GM18870 (cell line): ENCODE measurements around the gene UVRAG.

ENCODE experiments used
- ATAC-seq: cut with Tn5 transposase; IDR thresholded peaks from one replicate; pipeline ENCODE4 v1.9.1; 2021; ENCODE audit warnings: moderate library complexity; ENCODE audit not compliant: unreplicated experiment

Gene UVRAG

DNA sequence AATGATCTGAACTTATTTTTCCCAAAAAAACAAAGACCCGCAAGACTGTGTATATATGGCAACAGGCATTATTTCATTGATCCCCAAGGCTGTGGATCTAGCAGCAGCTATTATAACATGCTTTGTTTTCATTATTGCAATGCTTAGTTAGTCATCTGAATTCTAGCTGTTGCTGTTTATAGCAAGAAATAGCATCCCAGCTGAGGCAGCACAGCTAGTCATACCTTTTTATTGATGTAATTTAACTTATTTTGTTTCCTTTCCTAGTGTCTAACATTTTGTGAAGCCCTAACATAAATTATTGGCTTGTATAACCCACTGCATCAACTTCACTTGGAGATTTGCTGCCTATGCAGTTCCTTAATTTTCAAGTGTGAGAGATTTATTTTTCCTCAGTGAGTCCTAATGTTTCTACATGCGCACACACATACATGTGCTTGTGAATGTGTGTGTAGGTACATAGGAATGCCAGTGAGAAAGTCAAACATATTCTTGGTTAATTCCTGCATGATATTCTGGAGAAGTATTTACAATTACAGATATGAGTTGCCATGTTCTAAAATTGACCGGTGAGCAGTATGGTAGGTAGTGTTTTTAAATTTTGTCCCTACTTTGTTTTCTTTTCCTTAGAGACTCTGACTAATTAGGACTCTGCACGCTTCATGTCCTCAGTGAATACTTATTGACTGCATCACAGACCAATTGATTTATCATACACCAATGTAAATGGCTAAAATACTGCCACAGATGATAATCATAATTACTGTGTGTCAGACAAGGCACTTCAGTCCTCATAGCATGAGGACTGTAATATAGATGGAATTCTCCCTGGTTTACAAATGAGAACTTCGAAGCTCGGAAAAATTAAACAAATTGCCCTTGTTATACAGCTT, 272.0 kb downstream of the UVRAG start:
- ATAC-seq = no peak

DNA sequence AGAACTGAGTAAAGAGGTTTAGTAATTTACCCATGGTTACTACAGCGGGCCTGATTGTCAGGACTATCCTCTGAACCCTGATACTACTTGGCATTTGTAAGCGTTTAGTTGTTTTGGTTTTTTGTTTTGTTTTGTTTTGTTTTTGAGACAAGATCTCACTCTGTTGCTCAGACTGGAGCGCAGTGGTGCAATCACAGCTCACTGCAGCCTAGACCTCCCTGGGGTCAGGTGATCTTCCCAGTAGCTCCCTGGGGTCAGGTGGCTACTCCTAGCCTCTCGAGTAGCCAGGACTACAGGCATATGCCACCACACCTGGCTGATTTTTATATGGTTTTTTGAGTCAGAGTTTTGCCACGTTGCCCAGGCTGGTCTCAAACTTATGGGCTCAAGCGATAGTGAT, 272.7 kb downstream of the UVRAG start:
- ATAC-seq = no peak

DNA sequence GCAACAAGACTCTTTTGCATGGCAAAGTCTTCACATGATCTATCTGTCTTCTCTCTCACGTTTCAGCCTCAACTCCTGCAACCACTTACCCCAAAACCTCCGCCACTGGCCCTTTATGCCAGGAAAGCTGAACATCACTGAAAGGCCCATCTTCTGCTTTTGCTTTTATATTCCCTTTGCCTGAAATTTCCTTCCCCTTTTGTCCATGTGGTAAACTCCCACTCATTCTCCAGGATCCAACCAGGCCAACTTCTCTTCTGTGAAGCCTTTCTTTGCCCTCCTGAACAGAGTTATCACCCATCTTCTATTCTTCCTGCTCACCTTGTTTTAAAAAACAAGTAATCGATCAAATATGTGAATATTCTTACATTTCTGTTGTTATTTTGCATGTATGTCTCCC, 273.5 kb downstream of the UVRAG start:
- ATAC-seq = no peak

DNA sequence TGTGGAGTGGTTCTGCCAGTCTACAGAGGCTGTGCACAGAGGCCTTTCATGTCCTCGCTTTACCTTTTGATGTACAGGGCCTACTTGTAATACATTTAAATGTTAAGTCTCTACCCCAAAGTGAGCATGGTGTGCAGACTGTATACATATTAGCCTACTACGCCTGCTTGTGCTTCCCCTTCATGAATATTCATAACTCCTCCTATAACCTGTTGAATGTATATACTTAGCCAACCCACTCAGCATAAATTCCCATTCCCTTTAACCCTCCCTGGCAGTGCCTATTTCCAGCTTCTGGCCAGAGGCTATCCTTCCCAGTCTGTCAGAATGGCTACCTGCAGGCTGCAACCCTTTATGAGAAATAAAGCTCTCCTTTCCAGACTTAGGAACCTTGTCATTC, 275.2 kb downstream of the UVRAG start:
- no peak for ATAC-seq

DNA sequence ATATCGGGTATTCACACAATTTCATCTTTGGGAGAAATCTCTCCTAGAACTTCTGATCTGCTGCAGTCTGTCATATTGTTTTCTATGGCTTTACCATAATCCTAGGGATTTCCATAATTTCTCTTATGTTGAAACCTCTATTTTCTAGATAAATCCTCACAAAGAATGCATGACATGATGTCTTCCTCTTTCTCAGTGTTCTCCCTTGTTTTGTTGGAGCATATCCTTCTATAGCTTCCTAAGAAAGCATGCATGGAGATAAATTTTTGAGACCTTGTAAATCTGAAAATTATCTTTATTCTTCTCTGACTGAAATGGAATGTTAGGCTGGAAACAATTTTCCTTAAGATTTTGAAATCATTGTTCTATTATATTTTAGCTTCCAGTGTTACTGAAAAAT, 275.8 kb downstream of the UVRAG start:
- ATAC-seq = no peak

DNA sequence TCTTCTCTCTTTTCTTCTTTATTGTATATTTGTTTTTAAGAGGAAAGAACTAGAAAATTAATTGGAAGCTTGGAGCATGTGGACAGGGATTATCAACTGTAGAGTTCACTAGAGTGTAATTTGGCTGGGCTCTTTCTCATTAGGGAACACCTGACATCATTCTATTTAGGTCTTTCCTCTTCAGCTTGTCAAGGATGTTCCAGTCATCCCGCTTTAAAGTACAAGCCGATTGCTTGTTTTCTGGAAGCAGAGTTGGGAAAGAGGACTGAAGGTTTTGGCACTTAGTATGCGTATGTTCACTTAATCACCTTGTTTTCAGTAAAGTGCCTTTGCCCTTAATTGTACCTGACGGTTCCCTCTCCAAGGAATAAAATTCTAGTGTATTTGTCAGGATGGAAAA, 279.7 kb downstream of the UVRAG start:
- ATAC-seq = no peak

DNA sequence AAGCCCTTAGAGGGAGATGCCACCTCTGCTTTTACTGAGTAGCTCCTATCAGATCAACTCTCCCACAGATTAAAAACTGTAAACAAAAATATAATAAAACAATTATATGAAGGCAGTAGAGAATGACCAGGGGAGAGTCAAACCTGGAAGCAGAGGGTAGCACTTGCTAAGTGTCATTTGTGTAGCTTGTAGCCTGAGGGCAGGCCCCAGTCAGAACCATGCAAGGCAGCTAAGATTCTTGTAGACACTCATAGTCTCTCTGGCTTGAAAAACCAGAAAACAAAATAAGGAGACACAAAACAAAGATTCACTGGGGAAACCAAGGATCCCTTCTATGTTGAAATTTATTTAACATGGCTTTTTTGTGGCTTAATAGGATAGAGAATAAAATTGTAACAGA, 280.9 kb downstream of the UVRAG start:
- no peak for ATAC-seq

DNA sequence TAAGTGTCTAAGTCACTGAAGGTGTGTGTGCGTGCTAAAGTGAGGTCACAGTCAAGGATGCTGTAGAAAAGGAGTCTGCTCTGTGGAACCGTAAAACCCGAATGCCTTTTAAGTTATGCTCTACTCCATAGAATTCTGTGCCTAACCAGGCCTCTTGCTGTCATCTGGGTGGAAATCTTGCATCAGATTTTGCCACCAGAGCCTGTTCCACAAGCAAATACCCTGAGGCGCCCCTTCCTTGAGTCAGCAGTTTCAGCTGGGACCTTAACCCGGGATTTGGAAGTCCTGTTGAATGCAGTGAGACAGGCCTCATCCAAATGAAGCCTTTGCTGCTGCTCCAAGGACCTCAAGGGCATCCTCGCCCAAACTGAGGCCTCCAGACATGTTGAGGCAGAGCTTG, 281.5 kb downstream of the UVRAG start:
- ATAC-seq = no peak

DNA sequence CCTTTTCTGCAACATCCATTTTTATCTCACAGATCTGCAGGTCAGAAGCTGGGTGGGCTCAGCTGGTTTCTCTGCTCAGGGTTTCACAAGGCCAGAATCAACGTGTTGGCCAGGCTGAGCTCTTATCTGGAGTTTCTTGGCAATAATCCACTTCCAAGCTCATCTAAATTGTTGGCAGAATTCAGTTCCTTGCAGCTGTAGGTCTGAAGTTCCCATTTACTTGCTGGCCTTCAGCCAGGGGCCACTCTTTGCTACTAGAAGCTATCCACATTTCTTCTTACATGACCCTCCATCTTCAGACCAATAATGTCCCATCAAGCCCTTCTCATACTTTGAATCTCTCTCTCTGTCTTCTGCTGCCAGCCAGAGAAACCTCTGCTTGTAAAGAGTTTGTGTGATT, 287.8 kb downstream of the UVRAG start:
- no peak for ATAC-seq

DNA sequence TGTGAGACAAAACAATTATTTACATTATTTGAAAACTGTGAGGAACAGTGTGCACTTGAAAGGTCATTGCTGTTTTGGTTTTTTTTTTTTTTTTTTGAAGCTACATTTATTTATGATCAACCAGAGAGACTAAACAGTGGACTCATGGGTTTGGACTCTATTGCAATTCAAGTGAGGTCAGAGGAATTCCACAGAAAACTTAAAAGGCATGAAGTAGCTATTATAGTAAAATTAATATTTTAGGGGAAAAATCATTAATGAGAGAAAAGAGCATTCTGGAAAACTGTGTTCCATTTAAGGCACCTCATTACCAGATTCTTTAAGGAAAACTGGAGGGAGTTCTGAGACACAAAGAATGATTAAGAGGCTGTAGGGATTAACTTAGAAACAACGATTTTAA, 288.4 kb downstream of the UVRAG start:
- no peak for ATAC-seq

DNA sequence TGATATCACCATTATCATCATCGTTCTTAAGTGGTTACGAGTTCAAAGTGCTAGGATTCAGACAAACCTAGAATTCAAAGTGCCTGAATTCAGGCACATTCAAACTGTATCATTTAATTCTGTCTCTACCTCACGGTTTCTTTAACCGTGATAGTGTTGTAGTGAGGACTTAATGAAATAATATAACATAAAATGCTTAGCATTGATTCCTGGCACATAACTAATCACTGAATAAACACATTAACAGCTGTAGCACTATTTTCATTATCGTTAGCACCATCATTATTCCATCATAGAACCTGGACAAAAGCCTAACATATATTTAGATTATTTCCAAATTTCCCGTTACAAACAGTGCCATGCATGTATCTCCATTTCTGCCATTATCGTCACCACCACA, 289.3 kb downstream of the UVRAG start:
- no peak for ATAC-seq

DNA sequence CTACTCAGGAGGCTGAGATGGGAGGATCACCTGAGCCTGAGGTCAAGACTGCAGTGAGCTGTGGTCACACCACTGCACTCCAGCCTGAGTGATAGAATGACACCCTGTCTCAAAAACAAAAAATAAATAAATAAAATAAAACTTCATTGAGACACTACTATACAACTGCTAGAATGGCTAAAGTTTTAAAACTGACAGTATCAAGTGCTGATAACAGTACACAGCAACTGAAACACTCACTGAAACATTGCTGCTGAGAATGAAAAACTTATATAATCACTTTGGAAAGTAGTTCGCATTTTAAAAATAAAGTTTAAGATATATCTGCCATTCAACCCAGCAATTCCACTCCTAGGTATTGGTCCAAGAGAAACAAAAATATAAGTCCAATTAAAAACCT, 290.6 kb downstream of the UVRAG start:
- ATAC-seq = no peak

DNA sequence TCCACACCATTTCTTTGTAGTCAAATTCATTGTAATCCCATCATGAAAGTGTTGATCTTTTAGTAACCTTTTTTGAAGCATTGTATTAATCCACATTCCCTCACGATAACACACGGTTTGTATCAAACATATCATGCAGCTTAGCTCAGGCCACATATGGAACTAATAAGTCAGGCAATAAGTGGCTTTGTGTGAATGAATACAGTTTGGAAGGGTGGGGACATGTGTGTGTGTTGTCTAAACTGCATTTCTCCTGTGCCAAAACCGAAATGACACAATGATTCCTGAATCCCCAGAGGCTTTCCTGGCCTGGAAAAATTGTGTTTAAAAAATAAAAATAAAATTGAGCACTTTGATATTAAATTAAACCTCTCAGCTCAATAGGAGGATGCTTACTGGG, 293.0 kb downstream of the UVRAG start:
- ATAC-seq = no peak

DNA sequence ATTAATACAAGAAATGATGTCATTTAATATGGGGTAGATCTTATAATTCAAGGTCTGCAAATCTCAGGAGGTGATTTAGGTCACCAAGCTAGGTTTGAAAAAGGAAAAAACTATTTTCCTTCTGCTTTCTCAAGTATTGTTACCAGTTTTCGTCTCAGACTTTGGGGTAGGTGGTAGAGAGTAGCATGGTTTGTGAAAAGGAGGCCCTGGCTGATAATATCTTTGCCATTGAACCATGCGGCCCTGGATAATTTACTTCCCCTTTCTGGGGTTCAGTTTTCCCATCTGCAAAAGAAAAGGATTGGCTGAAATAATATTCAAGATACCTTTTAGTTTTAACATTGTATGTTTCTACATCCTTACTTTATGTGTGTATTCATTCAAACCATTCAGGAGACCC, 299.2 kb downstream of the UVRAG start:
- ATAC-seq = no peak

DNA sequence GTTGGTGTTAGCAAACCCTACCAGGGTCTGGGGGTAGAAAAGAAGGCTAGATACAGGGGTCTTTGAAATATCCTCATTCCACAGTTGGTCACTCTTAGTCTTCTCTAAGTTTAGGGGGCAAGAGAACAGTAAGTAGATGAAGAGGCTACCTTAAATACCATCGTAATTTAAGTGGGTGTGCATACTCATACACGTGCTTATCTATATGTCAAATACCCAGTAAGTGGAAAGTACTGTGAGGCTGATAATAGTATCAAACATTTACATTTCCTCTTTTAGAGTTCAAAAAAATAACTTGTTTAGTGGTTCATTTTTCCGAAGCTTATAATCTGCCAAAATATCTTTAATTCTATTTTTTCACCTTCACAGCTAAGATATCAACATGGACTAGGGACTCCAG, 300.5 kb downstream of the UVRAG start:
- no peak for ATAC-seq

DNA sequence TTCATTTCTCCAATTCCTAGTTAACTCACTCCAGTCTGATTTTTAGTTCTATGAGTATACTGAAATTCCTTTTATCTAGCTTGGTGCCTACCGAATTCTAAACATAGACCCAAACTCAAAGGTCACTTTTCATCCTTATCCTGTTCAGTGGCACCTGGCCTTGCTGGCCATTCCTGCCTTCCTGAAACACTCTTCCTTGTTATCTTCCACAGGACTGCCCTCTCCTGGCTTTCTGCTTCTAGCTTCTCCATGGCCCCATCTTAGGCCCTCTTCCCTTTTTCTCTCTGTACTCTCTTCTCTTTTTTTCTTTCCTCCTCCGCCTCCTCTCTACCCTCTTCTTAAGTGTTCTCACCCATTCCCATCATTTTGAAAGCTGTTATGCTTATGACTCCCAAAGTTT, 304.0 kb downstream of the UVRAG start:
- no peak for ATAC-seq

DNA sequence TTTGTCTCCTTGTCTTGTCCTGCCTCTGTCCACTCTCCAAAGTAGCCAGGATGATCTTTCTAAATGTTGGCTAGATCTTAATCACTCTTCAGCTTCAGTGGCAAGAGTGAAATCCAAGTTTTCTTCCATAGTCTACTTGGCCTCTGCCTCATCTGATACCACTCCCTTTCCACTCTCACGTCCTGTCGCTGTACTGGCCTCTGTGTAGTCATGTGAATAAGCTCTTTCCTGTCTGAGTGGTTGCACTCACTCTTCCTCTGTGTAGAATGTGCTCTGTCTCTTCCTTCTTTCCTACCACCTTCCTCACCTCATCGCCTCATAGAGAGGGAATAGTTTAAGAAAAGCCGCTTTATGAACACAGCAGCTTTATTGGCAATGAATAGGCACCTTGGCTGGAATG, 304.8 kb downstream of the UVRAG start:
- ATAC-seq = no peak

DNA sequence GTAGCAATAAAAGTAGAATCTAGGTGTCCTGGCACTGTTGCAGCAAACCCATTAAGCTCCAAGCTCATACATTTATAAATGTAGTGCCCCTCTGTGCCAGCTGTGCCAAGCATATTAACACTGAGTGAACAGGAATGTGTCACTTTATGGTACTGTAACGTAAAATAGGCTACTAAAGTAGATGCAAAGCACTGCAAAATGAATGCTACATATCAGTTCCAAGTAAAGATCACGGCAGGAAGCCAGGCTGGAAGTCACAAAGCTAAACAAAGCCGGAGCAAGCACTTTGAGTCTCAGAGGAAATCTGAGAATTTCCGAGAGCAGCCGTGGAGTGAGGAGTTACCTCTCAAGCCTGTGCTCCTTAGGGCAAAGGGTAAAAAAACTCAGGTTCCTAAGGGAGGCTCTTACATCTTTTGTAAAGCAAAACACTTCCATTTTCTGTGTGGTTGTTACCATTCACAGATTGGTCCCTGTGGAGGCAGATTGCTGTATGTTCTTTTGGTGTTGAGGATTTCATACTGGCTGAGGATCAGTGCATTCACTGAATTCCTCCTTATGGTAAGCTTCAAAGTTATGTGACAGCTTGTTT, 305.6 kb downstream of the UVRAG start:
- ATAC-seq = no peak

DNA sequence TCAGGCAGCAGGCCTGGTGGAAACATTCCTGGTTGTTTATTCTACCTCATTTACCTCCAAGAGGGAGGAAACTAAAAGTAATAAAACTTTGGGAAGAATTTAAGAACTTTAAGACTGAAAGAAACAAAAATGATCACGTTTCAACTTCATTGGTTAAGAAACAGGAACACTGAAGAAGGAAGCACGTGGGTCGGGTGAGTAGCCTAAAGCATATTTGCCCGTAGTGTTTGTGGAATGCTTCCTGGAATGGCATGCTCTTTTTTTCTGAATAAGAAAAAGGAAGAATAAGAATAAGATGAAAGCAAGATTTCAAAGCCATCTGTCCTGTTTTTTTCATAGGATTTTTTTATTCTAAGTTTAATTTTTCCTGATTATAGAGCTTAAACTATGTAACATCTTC, 308.2 kb downstream of the UVRAG start:
- no peak for ATAC-seq

DNA sequence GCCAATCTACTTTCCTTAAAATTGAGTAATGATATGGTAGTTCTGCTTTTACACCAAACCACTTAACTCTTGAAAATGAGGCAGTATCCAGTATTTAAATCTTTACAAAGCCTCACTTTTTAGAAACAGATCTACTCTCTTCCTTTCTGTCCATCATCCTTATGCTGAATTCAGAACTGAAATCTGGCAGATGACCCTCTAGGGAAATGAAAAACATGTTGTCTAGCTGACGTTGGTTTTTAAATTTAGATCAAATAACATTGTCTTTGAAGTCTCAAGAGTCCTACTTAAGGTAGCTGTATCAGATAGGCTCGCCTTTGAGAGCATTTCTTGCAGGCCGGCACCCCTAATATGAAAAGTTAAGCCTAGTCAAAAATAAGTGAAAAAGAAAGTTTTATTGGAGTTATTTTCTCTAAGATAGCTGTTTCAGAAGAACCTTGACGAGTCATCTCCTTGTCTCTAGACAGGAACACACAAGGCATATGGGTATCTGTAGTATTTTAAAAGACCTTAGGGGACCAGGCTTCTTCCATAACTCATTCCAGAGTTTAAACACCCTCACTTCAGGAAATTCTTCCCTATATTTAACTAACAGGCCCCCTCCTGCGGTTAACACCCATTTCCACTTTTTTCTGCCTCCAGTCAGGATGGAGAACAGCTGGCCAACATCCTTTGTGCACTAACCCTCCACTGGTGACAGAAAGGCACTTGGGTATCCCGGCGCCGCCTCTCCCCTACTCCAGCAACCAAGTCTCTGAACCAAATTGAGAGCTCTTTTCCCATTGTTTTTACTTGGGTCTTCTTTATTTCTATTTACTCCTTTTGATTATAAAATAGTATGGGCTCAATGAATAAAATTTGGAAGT, 310.1 kb downstream of the UVRAG start:
- ATAC-seq = no peak

DNA sequence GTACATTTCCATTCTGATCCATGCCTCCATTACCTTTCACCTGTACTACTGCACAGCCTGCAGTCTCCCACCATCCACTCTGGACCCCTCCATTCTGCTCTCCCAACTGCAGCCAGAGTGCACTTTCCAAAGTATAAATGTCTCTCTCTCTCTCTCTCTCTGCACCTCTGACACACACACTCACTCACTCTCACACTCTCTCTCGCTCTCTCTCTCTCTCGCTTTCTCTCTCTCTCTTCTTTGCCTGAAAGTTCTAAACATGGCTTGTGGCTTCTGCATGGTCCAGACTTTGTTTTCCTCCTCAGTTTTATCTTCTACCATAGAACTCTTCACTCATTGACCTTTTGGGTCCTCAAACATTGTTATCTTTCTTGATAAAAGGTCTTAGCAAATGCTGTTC, 314.7 kb downstream of the UVRAG start:
- ATAC-seq = no peak

DNA sequence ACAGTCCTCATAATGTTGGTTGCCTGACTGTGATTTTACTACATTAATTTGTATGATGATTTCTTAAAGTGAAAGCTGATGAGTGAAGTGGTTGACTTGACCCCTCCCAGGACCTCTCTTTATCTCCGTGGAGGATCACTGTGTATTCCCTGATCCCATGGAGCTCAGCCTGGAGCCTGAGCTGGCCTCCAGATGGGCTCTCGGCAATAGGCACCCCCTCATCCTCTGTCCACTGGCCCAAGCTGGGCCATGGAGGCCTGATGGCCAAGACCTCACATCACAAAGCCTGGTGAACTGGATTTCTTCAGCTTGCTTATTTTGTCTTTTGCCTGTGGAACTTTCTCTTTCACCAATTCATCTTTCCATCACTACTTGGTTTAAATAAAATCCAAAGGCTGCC, 316.1 kb downstream of the UVRAG start:
- ATAC-seq = no peak
